Transverse colon (tissue), 4 donors: Measurements from ENCODE around the gene PRSS36. TPM values are rescaled to one million over a fixed set of nuclear protein-coding genes. Genes with fewer than 3 reads are reported as not detected.

ENCODE experiments used
- DNase-seq: peaks from one replicate; pipeline ENCODE4 v3.0.0-alpha.2; 2019
- H3K27ac ChIP-seq, 4 donors: fragments of 200-600 bp; sonication (generic); 2 replicates each; pipeline ENCODE4 v1.5.1; 2016 to 2018; ENCODE audit warnings: inconsistent platforms in 4 of 4
- H3K27me3 ChIP-seq: fragments of 200-600 bp; sonication (generic); 2 replicates; pipeline ENCODE4 v1.5.1; 2017; ENCODE audit warnings: inconsistent platforms
- H3K36me3 ChIP-seq, 4 donors: fragments of 200-600 bp; sonication (generic); 2 replicates each; pipeline ENCODE4 v1.5.1; 2017 to 2019; ENCODE audit warnings: inconsistent platforms in 4 of 4
- H3K4me1 ChIP-seq, 4 donors: fragments of 200-600 bp; sonication (generic); 2 replicates each; pipeline ENCODE4 v1.5.1; 2017 to 2020; ENCODE audit warnings: inconsistent platforms in 4 of 4
- H3K4me3 ChIP-seq, 4 donors: fragments of 200-600 bp; sonication (generic); 1 replicate in 1 of 4; 2 replicates in 3 of 4; pipeline versions ENCODE4 v1.5.1 to v1.6.1; 2017 to 2019; ENCODE audit warnings: inconsistent platforms in 4 of 4
- H3K9me3 ChIP-seq, 2 donors: fragments of 200-600 bp; sonication (generic); 2 replicates each; pipeline ENCODE4 v1.5.1; 2017 to 2019; ENCODE audit warnings: inconsistent platforms in 2 of 2
- EP300 ChIP-seq: sonication (generic); formaldehyde crosslinking; IDR thresholded peaks from one replicate; pipeline ENCODE4 v1.6.1; 2017; ENCODE audit warnings: antibody characterized with exemption, low read depth
- POLR2A ChIP-seq: fragments of 450-650 bp; IDR thresholded peaks from one replicate; pipeline ENCODE4 v1.6.1; 2016; ENCODE audit warnings: antibody characterized with exemption, mild to moderate bottlenecking, moderate library complexity
- POLR2AphosphoS5 ChIP-seq, 3 donors: sonication (generic); formaldehyde crosslinking; IDR thresholded peaks; one replicate each; pipeline ENCODE4 v1.6.1; 2016; ENCODE audit warnings: antibody characterized with exemption in 3 of 3
- WGBS, 2 donors: methylation state at CpG; one replicate each; pipeline ENCODE4 v1.1.5; 2018; ENCODE audit warnings: low coverage in 1 of 2; 5-methylcytosine and 5-hydroxymethylcytosine counted together
- in situ Hi-C, 4 donors: fragments of 200-750 bp; cut with MboI; loops; one replicate each; pipeline versions ENCODE4 v1.15.0 to v1.15.1; 2017; ENCODE audit warnings: low sequenced_read_pairs in 3 of 4, low pct_ligation_motif_present in 1 of 4, low pct_unique_long_range_greater_than_20kb in 1 of 4
- intact Hi-C: fragments of 100-400 bp; cut with DNase I; formaldehyde crosslinking; loops from one replicate; pipeline ENCODE4 v1.15.1; 2023; ENCODE audit warnings: low total_unique reads
- total RNA-seq, 4 donors: library from RNA; depleted of rRNA; stranded (reverse); fragments of >200 nt; gene quantifications; one replicate each; pipeline ENCODE4 v1.1.0, GENCODE V29; 2016
- TF ChIP-seq, protein P1 (sequence below), 5 experiments: fragments of 200-600 bp in 3 of 5; fragments of 450-650 bp in 2 of 5; sonication (generic) in 3 of 5; IDR thresholded peaks; 1 replicate in 2 of 5; 2 replicates in 3 of 5; pipeline ENCODE4 v1.5.1; 2016 to 2017; ENCODE audit warnings: antibody characterized with exemption in 5 of 5, inconsistent platforms in 3 of 5, mild to moderate bottlenecking in 2 of 5, moderate library complexity in 1 of 5

The PRSS36 gene
- total RNA-seq, 4 donors from 2014 or later = 8.1 to 42.3 (median 9.8) TPM; not detected in 1

DNA sequence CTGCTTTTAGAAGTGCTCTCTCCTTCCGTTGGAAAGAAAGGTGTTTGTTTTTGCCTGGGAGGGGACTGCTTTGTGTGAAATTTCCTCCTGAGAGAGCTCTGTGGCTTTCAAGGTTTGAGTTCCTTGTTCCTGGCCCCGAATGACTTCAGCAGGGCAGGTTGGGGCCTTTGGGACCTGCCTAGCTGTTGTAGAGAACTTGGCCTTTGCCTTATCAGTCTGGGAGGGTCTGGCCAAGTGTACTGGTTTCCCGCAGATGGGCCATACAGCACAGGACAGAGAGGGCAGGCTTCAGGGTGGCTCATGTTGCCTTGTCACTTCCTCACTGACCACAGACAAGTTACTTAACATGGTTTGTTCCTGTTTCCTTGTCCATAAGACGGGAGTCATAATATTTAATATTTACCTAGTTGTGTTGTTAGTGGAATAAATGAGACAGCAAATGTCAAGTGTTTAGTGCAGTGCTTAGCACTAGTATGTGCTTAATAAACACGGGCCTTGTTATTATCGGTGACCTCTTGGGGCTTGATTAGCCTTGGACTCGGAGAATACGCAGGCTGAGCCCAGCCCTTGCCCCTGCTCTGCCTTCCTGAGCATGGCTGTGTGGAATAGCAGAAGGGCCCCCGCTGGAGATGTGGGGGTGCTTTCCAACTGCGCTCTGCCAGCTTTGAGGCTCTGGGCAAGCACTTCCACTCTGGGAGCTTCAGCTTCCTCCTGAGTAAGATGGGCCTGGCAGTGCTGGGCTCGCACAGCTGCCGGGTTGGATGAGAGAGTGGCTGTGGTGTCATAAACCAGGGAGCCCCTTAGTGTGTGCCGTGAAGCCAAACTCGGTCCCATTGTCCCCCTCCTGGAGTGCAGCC, 20.9 kb downstream of the PRSS36 start:
- no peaks in the 10 kb centered on the region for H3K9me3 ChIP-seq
- H3K27ac ChIP-seq = peak overlapping the region; percentile 91 to 94 (median 93)
- intact Hi-C loops = no loop called here
- in situ Hi-C loops = no loop called here
- H3K4me3 ChIP-seq = no peak overlapping the region
- H3K27me3 ChIP-seq = no peaks in the 10 kb centered on the region
- TF ChIP-seq, protein P1, sequence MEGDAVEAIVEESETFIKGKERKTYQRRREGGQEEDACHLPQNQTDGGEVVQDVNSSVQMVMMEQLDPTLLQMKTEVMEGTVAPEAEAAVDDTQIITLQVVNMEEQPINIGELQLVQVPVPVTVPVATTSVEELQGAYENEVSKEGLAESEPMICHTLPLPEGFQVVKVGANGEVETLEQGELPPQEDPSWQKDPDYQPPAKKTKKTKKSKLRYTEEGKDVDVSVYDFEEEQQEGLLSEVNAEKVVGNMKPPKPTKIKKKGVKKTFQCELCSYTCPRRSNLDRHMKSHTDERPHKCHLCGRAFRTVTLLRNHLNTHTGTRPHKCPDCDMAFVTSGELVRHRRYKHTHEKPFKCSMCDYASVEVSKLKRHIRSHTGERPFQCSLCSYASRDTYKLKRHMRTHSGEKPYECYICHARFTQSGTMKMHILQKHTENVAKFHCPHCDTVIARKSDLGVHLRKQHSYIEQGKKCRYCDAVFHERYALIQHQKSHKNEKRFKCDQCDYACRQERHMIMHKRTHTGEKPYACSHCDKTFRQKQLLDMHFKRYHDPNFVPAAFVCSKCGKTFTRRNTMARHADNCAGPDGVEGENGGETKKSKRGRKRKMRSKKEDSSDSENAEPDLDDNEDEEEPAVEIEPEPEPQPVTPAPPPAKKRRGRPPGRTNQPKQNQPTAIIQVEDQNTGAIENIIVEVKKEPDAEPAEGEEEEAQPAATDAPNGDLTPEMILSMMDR (IDR thresholded peaks at IDR 0.05) = no peak
- TF ChIP-seq EP300 (no peak), POLR2A (peak; percentile 81), POLR2AphosphoS5 (IDR thresholded peaks at IDR 0.05) (peak; percentile 10 to 86 (median 78))
- peak; percentile 79 for DNase-seq
- 48 to 57% methylated on average over 1 to 13 of the region's 14 CpGs for WGBS, 2 donors
- peaks cover 29 to 69% (median 65%) of the 10 kb centered on the region in 4 donors for H3K4me1 ChIP-seq
- no peaks in the 10 kb centered on the region for H3K36me3 ChIP-seq

DNA sequence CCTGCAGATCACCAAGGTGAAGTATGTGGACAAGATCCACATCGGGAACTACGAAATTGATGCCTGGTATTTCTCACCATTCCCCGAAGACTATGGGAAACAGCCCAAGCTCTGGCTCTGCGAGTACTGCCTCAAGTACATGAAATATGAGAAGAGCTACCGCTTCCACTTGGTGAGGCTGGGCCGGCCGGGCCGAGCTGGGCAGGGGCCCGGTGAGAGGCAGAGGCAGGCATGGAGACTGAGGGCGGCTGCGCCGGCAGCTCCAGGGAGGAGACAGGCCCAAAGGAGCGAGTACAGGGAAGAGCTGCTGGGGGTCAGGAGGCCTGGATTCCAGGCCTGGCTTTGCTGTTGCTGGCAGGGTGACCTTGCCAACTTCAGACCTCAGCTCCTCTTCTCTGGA, 22.7 kb downstream of the PRSS36 start:
- intact Hi-C loops (no loop called here), in situ Hi-C loops (no loop called here)
- Histone ChIP-seq H3K9me3 (no peaks in the 10 kb centered on the region), H3K4me1 (peaks cover 29 to 52% (median 48%) of the 10 kb centered on the region in 4 donors), H3K27ac (peak overlapping the region; percentile 91 to 94 (median 93)), H3K27me3 (no peaks in the 10 kb centered on the region), H3K4me3 (no peak overlapping the region), H3K36me3 (peaks cover 0 to 8% (median 3%) of the 10 kb centered on the region in 4 donors)
- WGBS, 2 donors = 99% methylated on average over 13 of the region's 13 CpGs; no CpG with 5 or more reads in 1 of the 2 donors
- DNase-seq = no peak
- TF ChIP-seq POLR2AphosphoS5 (IDR thresholded peaks at IDR 0.05) (no peak), EP300 (no peak), POLR2A (no peak)
- TF ChIP-seq, protein P1 (IDR thresholded peaks at IDR 0.05) = no peak

DNA sequence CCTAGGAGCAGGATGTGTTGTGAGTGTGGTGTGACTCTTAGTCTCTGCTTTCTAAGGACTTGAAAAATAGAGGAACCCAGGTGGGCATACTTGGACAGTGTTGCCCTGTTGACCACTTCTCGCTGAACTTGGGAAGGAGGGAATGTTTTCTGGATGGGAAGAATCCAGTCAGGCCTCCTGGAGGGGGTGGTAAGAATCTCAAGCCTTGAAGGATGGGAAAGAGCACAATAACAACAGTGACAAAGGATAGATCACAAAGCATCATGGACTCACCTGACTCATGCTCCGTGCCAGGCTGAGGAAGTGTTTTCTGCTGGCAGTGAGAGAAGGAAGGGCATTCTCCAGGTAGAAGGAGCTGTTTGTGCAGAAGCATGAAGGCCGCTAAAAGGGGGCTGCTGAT, 24.0 kb downstream of the PRSS36 start:
- Histone ChIP-seq H3K4me3 (no peak overlapping the region), H3K27me3 (no peaks in the 10 kb centered on the region), H3K36me3 (peaks cover 0 to 19% (median 9%) of the 10 kb centered on the region in 4 donors), H3K9me3 (no peaks in the 10 kb centered on the region), H3K27ac (no peak overlapping the region), H3K4me1 (peaks cover 29 to 40% (median 36%) of the 10 kb centered on the region in 4 donors)
- DNase-seq = no peak
- in situ Hi-C loops = no loop called here
- 83 to 100% methylated on average over 1 to 3 of the region's 3 CpGs for WGBS, 2 donors
- intact Hi-C loops = no loop called here
- TF ChIP-seq POLR2AphosphoS5 (IDR thresholded peaks at IDR 0.05) (no peak), POLR2A (no peak), EP300 (no peak)
- TF ChIP-seq, protein P1 (IDR thresholded peaks at IDR 0.05) = no peak

DNA sequence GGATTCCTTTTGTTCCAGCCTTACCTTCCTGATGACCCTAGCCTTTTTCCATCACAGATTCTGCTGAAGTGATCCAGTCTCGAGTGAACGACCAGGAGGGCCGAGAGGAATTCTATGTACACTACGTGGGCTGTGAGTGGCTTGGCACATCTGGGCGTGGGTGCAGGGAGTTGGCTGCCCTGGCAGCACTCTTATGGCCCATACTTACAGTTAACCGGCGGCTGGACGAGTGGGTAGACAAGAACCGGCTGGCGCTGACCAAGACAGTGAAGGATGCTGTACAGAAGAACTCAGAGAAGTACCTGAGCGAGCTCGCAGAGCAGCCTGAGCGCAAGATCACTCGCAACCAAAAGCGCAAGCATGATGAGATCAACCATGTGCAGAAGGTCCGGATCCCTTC, 29.7 kb downstream of the PRSS36 start:
- peak overlapping the region in 2 of 4 donors; percentile 99 to 100 for H3K27ac ChIP-seq
- peaks cover 0 to 31% (median 13%) of the 10 kb centered on the region in 4 donors for H3K36me3 ChIP-seq
- no peaks in the 10 kb centered on the region for H3K9me3 ChIP-seq
- peaks cover 12 to 33% (median 27%) of the 10 kb centered on the region in 4 donors for H3K4me1 ChIP-seq
- TF ChIP-seq, protein P1 (IDR thresholded peaks at IDR 0.05) = no peak
- no peak for TF ChIP-seq POLR2A
- TF ChIP-seq POLR2AphosphoS5 (IDR thresholded peaks at IDR 0.05) = no peak
- no peak for TF ChIP-seq EP300
- WGBS, 2 donors = 95% methylated on average over 16 of the region's 16 CpGs; no CpG with 5 or more reads in 1 of the 2 donors
- intact Hi-C loops = no loop called here
- H3K27me3 ChIP-seq = no peaks in the 10 kb centered on the region
- no peak overlapping the region for H3K4me3 ChIP-seq
- in situ Hi-C loops = no loop called here
- no peak for DNase-seq
